Liver (tissue), 9 donors: Measurements from ENCODE around the gene PTAFR. TPM values are rescaled to one million over a fixed set of nuclear protein-coding genes. Genes with fewer than 3 reads are reported as not detected.

ENCODE experiments used
- DNase-seq: peaks from one replicate; pipeline ENCODE4 v3.0.0-alpha.2; 2017; ENCODE audit warnings: low spot score
- H3K27ac ChIP-seq, 2 donors: one replicate each; pipeline ENCODE4 v1.7.0; 2013; ENCODE audit warnings: inconsistent platforms in 2 of 2, low read length in 2 of 2, control low read depth in 1 of 2, low read depth in 1 of 2, mild to moderate bottlenecking in 1 of 2
- H3K27me3 ChIP-seq, 4 donors: one replicate each; pipeline versions ENCODE4 v1.6.1 to v1.7.0; 2013; ENCODE audit warnings: low read length in 3 of 4, inconsistent platforms in 1 of 4, mild to moderate bottlenecking in 1 of 4, moderate library complexity in 1 of 4; ENCODE audit not compliant: control insufficient read depth in 4 of 4, insufficient read depth in 4 of 4
- H3K36me3 ChIP-seq, 4 donors: one replicate each; pipeline versions ENCODE4 v1.6.1 to v1.7.0; 2013; ENCODE audit warnings: low read length in 3 of 4, mild to moderate bottlenecking in 3 of 4, low read depth in 1 of 4, moderate library complexity in 1 of 4; ENCODE audit not compliant: control insufficient read depth in 4 of 4, insufficient read depth in 3 of 4
- H3K4me1 ChIP-seq, 4 donors: one replicate each; pipeline versions ENCODE4 v1.6.1 to v1.7.0; 2013; ENCODE audit warnings: low read length in 3 of 4, mild to moderate bottlenecking in 3 of 4, moderate library complexity in 1 of 4; ENCODE audit not compliant: control insufficient read depth in 4 of 4, insufficient read depth in 4 of 4
- H3K4me3 ChIP-seq, 3 donors: one replicate each; pipeline versions ENCODE4 v1.6.1 to v1.7.0; 2013; ENCODE audit warnings: low read length in 3 of 3, control low read depth in 1 of 3, low read depth in 1 of 3, mild to moderate bottlenecking in 1 of 3
- H3K9ac ChIP-seq, 2 donors: one replicate each; pipeline ENCODE4 v1.7.0; 2013; ENCODE audit warnings: low read length in 2 of 2, mild to moderate bottlenecking in 2 of 2, moderate library complexity in 2 of 2, control low read depth in 1 of 2, low read depth in 1 of 2
- H3K9me3 ChIP-seq, 4 donors: one replicate each; pipeline versions ENCODE4 v1.6.1 to v1.7.0; 2013; ENCODE audit warnings: low read length in 3 of 4; ENCODE audit not compliant: control insufficient read depth in 4 of 4
- FOXA1 ChIP-seq: IDR thresholded peaks from 2 replicates; pipeline ENCODE4 v1.6.1; 2016; ENCODE audit warnings: antibody characterized with exemption
- FOXA2 ChIP-seq: IDR thresholded peaks from 2 replicates; pipeline ENCODE4 v1.6.1; 2016; ENCODE audit warnings: antibody characterized with exemption
- GABPA ChIP-seq, 2 donors: IDR thresholded peaks in 1 of 2; conservative IDR thresholded peaks in 1 of 2; 2 replicates each; pipeline ENCODE4 v1.6.1; 2016; ENCODE audit warnings: antibody characterized with exemption in 2 of 2, mild to moderate bottlenecking in 1 of 2, moderate library complexity in 1 of 2
- HNF4A ChIP-seq, 2 donors: conservative IDR thresholded peaks; 2 replicates each; pipeline ENCODE4 v1.6.1; 2016; ENCODE audit warnings: antibody characterized with exemption in 2 of 2, mild to moderate bottlenecking in 2 of 2
- HNF4G ChIP-seq: IDR thresholded peaks from 2 replicates; pipeline ENCODE4 v1.6.1; 2016; ENCODE audit warnings: antibody characterized with exemption
- JUND ChIP-seq, 2 donors: IDR thresholded peaks; 2 replicates each; pipeline ENCODE4 v1.6.1; 2016; ENCODE audit warnings: antibody characterized with exemption in 2 of 2
- NR2F2 ChIP-seq: IDR thresholded peaks from 2 replicates; pipeline ENCODE4 v1.6.1; 2016; ENCODE audit warnings: antibody characterized with exemption
- RAD21 ChIP-seq, 2 donors: IDR thresholded peaks; 2 replicates each; pipeline ENCODE4 v1.6.1; 2016; ENCODE audit warnings: antibody characterized with exemption in 2 of 2, mild to moderate bottlenecking in 2 of 2
- RXRA ChIP-seq, 2 donors: IDR thresholded peaks; 2 replicates each; pipeline ENCODE4 v1.6.1; 2017 to 2018; ENCODE audit warnings: antibody characterized with exemption in 2 of 2, mild to moderate bottlenecking in 1 of 2
- TAF1 ChIP-seq: conservative IDR thresholded peaks from 2 replicates; pipeline ENCODE4 v1.6.1; 2016; ENCODE audit warnings: antibody characterized with exemption, mild to moderate bottlenecking
- WGBS: extraction: QIAGEN DNeasy Blood & Tissue Kit; methylation state at CpG from one replicate; pipeline ENCODE4 v1.1.7; 2013; 5-methylcytosine and 5-hydroxymethylcytosine counted together
- polyA plus RNA-seq, 2 donors: library from polyadenylated mRNA; stranded (reverse) in 1 of 2; unstranded in 1 of 2; fragments of 200-250 nt in 1 of 2; fragments of >200 nt in 1 of 2; fragmentation: Nextera tagmentation in 1 of 2; extraction: Ambion mirVana in 1 of 2; gene quantifications; one replicate each; pipeline versions ENCODE4 v1.2.1 to v1.2.3, GENCODE V29; 2013 to 2015
- total RNA-seq, 2 donors: library from RNA; depleted of rRNA; stranded (reverse); fragments of >200 nt; gene quantifications; one replicate each; pipeline ENCODE4 v1.2.3, GENCODE V29; 2014
- TF ChIP-seq, protein P1 (sequence below): IDR thresholded peaks from 2 replicates; pipeline ENCODE4 v1.6.1; 2016; ENCODE audit warnings: antibody characterized with exemption, mild to moderate bottlenecking
- TF ChIP-seq, protein P2 (sequence below): IDR thresholded peaks from 2 replicates; pipeline ENCODE4 v1.6.1; 2016; ENCODE audit warnings: antibody characterized with exemption
- TF ChIP-seq, protein P3 (sequence below): IDR thresholded peaks from 2 replicates; pipeline ENCODE4 v1.6.1; 2016; ENCODE audit warnings: antibody characterized with exemption
- TF ChIP-seq, protein P4 (sequence below): IDR thresholded peaks from 2 replicates; pipeline ENCODE4 v1.6.1; 2016; ENCODE audit warnings: antibody characterized with exemption
- donor health status: healthy.
- donor health status: healthy.
- donor health status: healthy.
- donor health status: healthy.
- donor health status: healthy.

The PTAFR gene
- total and polyA plus RNA-seq, 4 donors = 0.82 to 4.1 (median 2.1) TPM

DNA sequence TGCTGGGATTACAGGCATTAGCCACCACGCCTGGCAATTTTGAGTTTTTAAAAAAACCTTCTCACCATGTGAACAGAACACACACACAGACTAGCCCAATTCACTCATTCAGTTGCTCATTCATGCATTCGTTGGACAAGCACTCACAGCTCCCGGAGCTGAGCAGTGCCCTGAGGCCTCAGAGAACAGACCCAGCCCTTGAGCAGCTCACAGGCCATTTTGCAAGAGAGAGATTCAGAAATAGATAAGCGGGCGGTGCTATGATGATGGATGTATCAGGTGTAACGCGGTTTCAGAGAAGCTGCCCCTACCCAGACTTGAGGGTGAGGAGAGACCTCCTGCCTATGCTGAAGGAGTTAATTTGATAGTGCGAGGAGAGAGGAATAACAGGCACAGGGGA, 18.6 kb downstream of the PTAFR start (continued):
- TF ChIP-seq, protein P1, sequence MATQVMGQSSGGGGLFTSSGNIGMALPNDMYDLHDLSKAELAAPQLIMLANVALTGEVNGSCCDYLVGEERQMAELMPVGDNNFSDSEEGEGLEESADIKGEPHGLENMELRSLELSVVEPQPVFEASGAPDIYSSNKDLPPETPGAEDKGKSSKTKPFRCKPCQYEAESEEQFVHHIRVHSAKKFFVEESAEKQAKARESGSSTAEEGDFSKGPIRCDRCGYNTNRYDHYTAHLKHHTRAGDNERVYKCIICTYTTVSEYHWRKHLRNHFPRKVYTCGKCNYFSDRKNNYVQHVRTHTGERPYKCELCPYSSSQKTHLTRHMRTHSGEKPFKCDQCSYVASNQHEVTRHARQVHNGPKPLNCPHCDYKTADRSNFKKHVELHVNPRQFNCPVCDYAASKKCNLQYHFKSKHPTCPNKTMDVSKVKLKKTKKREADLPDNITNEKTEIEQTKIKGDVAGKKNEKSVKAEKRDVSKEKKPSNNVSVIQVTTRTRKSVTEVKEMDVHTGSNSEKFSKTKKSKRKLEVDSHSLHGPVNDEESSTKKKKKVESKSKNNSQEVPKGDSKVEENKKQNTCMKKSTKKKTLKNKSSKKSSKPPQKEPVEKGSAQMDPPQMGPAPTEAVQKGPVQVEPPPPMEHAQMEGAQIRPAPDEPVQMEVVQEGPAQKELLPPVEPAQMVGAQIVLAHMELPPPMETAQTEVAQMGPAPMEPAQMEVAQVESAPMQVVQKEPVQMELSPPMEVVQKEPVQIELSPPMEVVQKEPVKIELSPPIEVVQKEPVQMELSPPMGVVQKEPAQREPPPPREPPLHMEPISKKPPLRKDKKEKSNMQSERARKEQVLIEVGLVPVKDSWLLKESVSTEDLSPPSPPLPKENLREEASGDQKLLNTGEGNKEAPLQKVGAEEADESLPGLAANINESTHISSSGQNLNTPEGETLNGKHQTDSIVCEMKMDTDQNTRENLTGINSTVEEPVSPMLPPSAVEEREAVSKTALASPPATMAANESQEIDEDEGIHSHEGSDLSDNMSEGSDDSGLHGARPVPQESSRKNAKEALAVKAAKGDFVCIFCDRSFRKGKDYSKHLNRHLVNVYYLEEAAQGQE = no peak

DNA sequence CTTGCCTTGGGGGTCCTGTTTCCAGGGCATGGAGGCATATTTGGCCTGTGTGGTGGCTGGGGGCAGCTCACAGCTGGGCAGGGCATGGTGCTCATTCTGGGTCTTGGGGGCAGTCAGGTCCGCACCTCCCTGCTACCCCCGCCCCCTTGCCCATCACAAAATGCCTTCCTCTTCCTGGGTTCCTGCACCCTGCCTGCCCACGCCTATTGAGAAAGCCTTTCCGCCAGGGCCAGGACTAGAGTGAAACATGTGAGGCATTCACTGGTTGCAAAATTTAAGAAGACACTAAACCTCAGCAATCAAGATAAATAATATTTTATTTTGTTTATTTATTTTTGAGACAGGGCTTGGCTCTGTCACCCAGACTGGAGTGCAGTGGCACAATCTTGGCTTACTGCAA, 19.7 kb downstream of the PTAFR start:
- no peak overlapping the region for H3K27ac ChIP-seq
- 77% methylated on average over 4 of the region's 4 CpGs for WGBS

DNA sequence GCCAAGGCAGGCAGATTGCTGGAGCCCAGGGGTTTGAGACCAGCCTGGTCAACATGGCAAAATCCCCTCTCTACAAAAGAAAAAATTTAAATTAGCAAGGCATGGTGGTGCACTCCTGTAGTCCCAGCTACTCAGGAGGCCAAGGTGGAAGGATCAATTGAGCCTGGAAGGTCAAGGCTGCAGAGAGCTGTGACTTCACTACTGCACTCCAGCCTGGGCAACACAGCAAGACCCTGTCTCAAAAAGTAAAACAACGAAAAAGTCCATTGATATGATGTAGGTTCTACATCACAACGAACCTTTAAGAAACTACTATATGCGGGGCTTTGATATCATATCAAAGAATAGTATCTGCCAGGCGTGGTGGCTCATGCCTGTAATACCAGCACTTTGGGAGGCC, 20.9 kb downstream of the PTAFR start:
- H3K9me3 ChIP-seq = no peaks in the 10 kb centered on the region
- no peaks in the 10 kb centered on the region for H3K27me3 ChIP-seq
- no peak for DNase-seq
- no peak overlapping the region for H3K9ac ChIP-seq
- H3K4me3 ChIP-seq = no peak overlapping the region
- H3K36me3 ChIP-seq = no peaks in the 10 kb centered on the region
- no peak for TF ChIP-seq FOXA2
- no peak overlapping the region for H3K27ac ChIP-seq
- 95% methylated on average over 4 of the region's 4 CpGs for WGBS
- H3K4me1 ChIP-seq = peaks cover 0 to 8% (median 1%) of the 10 kb centered on the region in 4 donors

More for the DNA sequence above, 19.7 kb downstream of the PTAFR start:
- H3K4me3 ChIP-seq = no peak overlapping the region
- no peaks in the 10 kb centered on the region for H3K27me3 ChIP-seq
- no peaks in the 10 kb centered on the region for H3K9me3 ChIP-seq
- no peak for DNase-seq
- TF ChIP-seq RAD21 (IDR thresholded peaks at IDR 0.05) (no peak), FOXA1 (no peak), RXRA (IDR thresholded peaks at IDR 0.05) (no peak), JUND (IDR thresholded peaks at IDR 0.05) (no peak), TAF1 (no peak), GABPA (IDR thresholded peaks at IDR 0.05 in 1 of 2, conservative IDR thresholded peaks at IDR 0.05 in 1 of 2) (no peak)
- TF ChIP-seq, protein P2, sequence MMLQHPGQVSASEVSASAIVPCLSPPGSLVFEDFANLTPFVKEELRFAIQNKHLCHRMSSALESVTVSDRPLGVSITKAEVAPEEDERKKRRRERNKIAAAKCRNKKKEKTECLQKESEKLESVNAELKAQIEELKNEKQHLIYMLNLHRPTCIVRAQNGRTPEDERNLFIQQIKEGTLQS = no peak
- TF ChIP-seq, protein P3, sequence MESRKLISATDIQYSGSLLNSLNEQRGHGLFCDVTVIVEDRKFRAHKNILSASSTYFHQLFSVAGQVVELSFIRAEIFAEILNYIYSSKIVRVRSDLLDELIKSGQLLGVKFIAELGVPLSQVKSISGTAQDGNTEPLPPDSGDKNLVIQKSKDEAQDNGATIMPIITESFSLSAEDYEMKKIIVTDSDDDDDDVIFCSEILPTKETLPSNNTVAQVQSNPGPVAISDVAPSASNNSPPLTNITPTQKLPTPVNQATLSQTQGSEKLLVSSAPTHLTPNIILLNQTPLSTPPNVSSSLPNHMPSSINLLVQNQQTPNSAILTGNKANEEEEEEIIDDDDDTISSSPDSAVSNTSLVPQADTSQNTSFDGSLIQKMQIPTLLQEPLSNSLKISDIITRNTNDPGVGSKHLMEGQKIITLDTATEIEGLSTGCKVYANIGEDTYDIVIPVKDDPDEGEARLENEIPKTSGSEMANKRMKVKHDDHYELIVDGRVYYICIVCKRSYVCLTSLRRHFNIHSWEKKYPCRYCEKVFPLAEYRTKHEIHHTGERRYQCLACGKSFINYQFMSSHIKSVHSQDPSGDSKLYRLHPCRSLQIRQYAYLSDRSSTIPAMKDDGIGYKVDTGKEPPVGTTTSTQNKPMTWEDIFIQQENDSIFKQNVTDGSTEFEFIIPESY = no peak
- no peak overlapping the region for H3K9ac ChIP-seq
- no peaks in the 10 kb centered on the region for H3K36me3 ChIP-seq
- peaks cover 0 to 8% (median 3%) of the 10 kb centered on the region in 4 donors for H3K4me1 ChIP-seq

DNA sequence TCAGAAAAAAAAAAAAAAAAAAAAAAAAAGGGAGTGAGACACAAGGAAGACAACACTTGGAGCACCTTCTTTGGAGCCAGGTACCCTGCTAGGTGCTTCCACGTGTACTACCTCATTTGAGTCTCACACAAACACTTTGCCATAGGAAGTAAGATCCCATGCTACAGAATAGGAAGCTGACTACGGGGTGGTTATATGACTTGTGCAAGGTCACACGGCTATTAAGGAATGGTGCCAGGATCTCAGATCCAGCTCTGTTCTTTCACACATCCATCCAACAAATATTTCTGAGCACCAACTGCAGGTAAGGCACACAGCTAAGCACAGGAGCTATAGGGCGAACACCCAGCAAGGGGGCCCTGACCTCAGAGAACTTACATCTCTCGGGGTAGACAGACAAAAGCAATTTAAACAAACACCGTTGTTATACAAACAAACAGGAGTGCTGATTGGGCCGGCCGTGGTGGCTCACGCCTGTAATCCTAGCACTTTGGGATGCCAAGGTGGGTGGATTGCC, 22.4 kb downstream of the PTAFR start:
- H3K4me3 ChIP-seq = no peak overlapping the region
- peaks cover 0 to 8% (median 1%) of the 10 kb centered on the region in 4 donors for H3K4me1 ChIP-seq
- H3K27me3 ChIP-seq = no peaks in the 10 kb centered on the region
- H3K36me3 ChIP-seq = no peaks in the 10 kb centered on the region
- 71% methylated on average over 9 of the region's 9 CpGs for WGBS
- H3K27ac ChIP-seq = no peak overlapping the region
- no peaks in the 10 kb centered on the region for H3K9me3 ChIP-seq
- DNase-seq = no peak
- TF ChIP-seq HNF4G (no peak), NR2F2 (no peak), RAD21 (IDR thresholded peaks at IDR 0.05) (no peak), HNF4A (conservative IDR thresholded peaks at IDR 0.05) (no peak), FOXA2 (no peak), GABPA (IDR thresholded peaks at IDR 0.05 in 1 of 2, conservative IDR thresholded peaks at IDR 0.05 in 1 of 2) (no peak)
- TF ChIP-seq, protein P4, sequence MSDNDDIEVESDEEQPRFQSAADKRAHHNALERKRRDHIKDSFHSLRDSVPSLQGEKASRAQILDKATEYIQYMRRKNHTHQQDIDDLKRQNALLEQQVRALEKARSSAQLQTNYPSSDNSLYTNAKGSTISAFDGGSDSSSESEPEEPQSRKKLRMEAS = no peak
- TF ChIP-seq, protein P2 = no peak
- TF ChIP-seq, protein P3 = no peak
- H3K9ac ChIP-seq = no peak overlapping the region
